H9 (cell line): ENCODE results near the gene TOR1A. TPM values are rescaled to one million over a fixed set of nuclear protein-coding genes. Genes with fewer than 3 reads are reported as not detected.

Experiments used
- DNase-seq: peaks from one replicate; pipeline ENCODE4 v3.0.0-alpha.2; 2017
- H2AFZ ChIP-seq: one replicate; pipeline ENCODE4 v1.6.1; 2013; ENCODE audit warnings: mild to moderate bottlenecking, low read length, control low read depth, moderate library complexity
- H2AK5ac ChIP-seq: 2 replicates; pipeline ENCODE4 v1.6.1; 2013; ENCODE audit warnings: low read length, control low read depth, mixed read lengths; ENCODE audit not compliant: insufficient read length
- H2BK120ac ChIP-seq: one replicate; pipeline ENCODE4 v1.6.1; 2013; ENCODE audit warnings: low read depth, mild to moderate bottlenecking, low read length, control low read depth, inconsistent platforms; ENCODE audit not compliant: poor library complexity, severe bottlenecking
- H2BK12ac ChIP-seq: 2 replicates; pipeline ENCODE4 v1.6.1; 2013; ENCODE audit warnings: low read length, control low read depth, mixed read lengths, low read depth; ENCODE audit not compliant: insufficient read length
- H2BK15ac ChIP-seq: 2 replicates; pipeline ENCODE4 v1.6.1; 2013; ENCODE audit warnings: low read depth, low read length, control low read depth
- H2BK20ac ChIP-seq: one replicate; pipeline ENCODE4 v1.6.1; 2013; ENCODE audit warnings: low read depth, mild to moderate bottlenecking, low read length, control low read depth, inconsistent platforms; ENCODE audit not compliant: poor library complexity, severe bottlenecking
- H2BK5ac ChIP-seq: 2 replicates; pipeline ENCODE4 v1.6.1; 2013; ENCODE audit warnings: low read length, control low read depth, mixed read lengths; ENCODE audit not compliant: insufficient read length
- H3K14ac ChIP-seq: 2 replicates; pipeline ENCODE4 v1.6.1; 2013; ENCODE audit warnings: low read length, control low read depth; ENCODE audit not compliant: insufficient read depth
- H3K18ac ChIP-seq: 2 replicates; pipeline ENCODE4 v1.6.1; 2013; ENCODE audit warnings: low read depth, mild to moderate bottlenecking, mixed read lengths, low read length, control low read depth; ENCODE audit not compliant: insufficient read length
- H3K23ac ChIP-seq: 2 replicates; pipeline ENCODE4 v1.6.1; 2013; ENCODE audit warnings: low read length, control low read depth, mixed read lengths, low read depth; ENCODE audit not compliant: insufficient read length
- H3K23me2 ChIP-seq: 2 replicates; pipeline ENCODE4 v1.6.1; 2013; ENCODE audit warnings: low read depth, mild to moderate bottlenecking, mixed read lengths, low read length, control low read depth; ENCODE audit not compliant: insufficient read length, poor library complexity, severe bottlenecking
- H3K27ac ChIP-seq: 2 replicates; pipeline ENCODE4 v1.5.1; 2013; ENCODE audit warnings: low read length, control low read depth, mixed read lengths, low read depth; ENCODE audit not compliant: insufficient read length
- H3K27me3 ChIP-seq: 2 replicates; pipeline ENCODE4 v1.6.1; 2013; ENCODE audit warnings: low read length, control low read depth, inconsistent platforms; ENCODE audit not compliant: insufficient read depth
- H3K4ac ChIP-seq: 2 replicates; pipeline ENCODE4 v1.6.1; 2013; ENCODE audit warnings: low read depth, mild to moderate bottlenecking, control low read depth, inconsistent platforms, low read length, moderate library complexity
- H3K4me1 ChIP-seq: 2 replicates; pipeline ENCODE4 v1.6.1; 2013; ENCODE audit warnings: low read length, control low read depth, inconsistent platforms; ENCODE audit not compliant: insufficient read depth
- H3K4me2 ChIP-seq: 2 replicates; pipeline ENCODE4 v1.6.1; 2013; ENCODE audit warnings: low read length, control low read depth, mixed read lengths; ENCODE audit not compliant: insufficient read length, insufficient read depth
- H3K56ac ChIP-seq: 2 replicates; pipeline ENCODE4 v1.6.1; 2013; ENCODE audit warnings: low read depth, mild to moderate bottlenecking, mixed read lengths, low read length, control low read depth; ENCODE audit not compliant: insufficient read length
- H3K79me1 ChIP-seq: 2 replicates; pipeline ENCODE4 v1.6.1; 2013; ENCODE audit warnings: low read depth, mild to moderate bottlenecking, moderate library complexity, low read length, control low read depth, inconsistent platforms; ENCODE audit not compliant: insufficient read depth, poor library complexity, severe bottlenecking
- H3K79me2 ChIP-seq: 2 replicates; pipeline ENCODE4 v1.6.1; 2013; ENCODE audit warnings: low read length, control low read depth, inconsistent platforms; ENCODE audit not compliant: insufficient read depth
- H3K9ac ChIP-seq: 2 replicates; pipeline ENCODE4 v1.6.1; 2013; ENCODE audit warnings: low read length, control low read depth, mixed read lengths; ENCODE audit not compliant: insufficient read length; ENCODE audit errors: extremely low read depth
- H3K9me3 ChIP-seq: one replicate; pipeline ENCODE4 v1.6.1; 2013; ENCODE audit warnings: low read depth, low read length, inconsistent platforms; ENCODE audit not compliant: control insufficient read depth
- H3T11ph ChIP-seq: one replicate; pipeline ENCODE4 v1.6.1; 2013; ENCODE audit warnings: mild to moderate bottlenecking, low read length, control low read depth, inconsistent platforms
- H4K20me1 ChIP-seq: one replicate; pipeline ENCODE4 v1.6.1; 2013; ENCODE audit not compliant: control insufficient read depth, insufficient read length, insufficient read depth
- H4K5ac ChIP-seq: 2 replicates; pipeline ENCODE4 v1.6.1; 2013; ENCODE audit warnings: low read depth, mild to moderate bottlenecking, mixed read lengths, low read length, control low read depth; ENCODE audit not compliant: insufficient read length
- H4K8ac ChIP-seq: replicated peaks from 2 replicates; pipeline ENCODE4 v1.6.1; 2013; ENCODE audit warnings: low read length, control low read depth, mixed read lengths, low read depth; ENCODE audit not compliant: insufficient read length
- H4K91ac ChIP-seq: 2 replicates; pipeline ENCODE4 v1.6.1; 2013; ENCODE audit warnings: low read depth, mild to moderate bottlenecking, moderate library complexity, mixed read lengths, low read length, control low read depth; ENCODE audit not compliant: insufficient read length
- H3K27ac Mint-ChIP-seq, 3 experiments: 2 replicates in 2 of 3; 3 replicates in 1 of 3; pipeline ENCODE4 v1.8.0; 2020 to 2021; ENCODE audit warnings: mixed read lengths in 3 of 3, mild to moderate bottlenecking in 1 of 3, moderate library complexity in 1 of 3
- H3K27me3 Mint-ChIP-seq: 2 replicates; pipeline ENCODE4 v1.8.0; 2021; ENCODE audit warnings: low read depth, mild to moderate bottlenecking, moderate library complexity, mixed read lengths
- H3K36me3 Mint-ChIP-seq, 3 experiments: 2 replicates in 2 of 3; 3 replicates in 1 of 3; pipeline ENCODE4 v1.8.0; 2020 to 2021; ENCODE audit warnings: low read depth in 3 of 3, mixed read lengths in 3 of 3; ENCODE audit not compliant: insufficient read depth in 1 of 3
- H3K4me1 Mint-ChIP-seq, 2 experiments: 2 replicates each; pipeline ENCODE4 v1.8.0; 2020; ENCODE audit warnings: mixed read lengths in 2 of 2
- H3K4me3 Mint-ChIP-seq, 2 experiments: 2 replicates in 1 of 2; 3 replicates in 1 of 2; pipeline ENCODE4 v1.8.0; 2020 to 2021; ENCODE audit warnings: mild to moderate bottlenecking in 2 of 2, mixed read lengths in 2 of 2, moderate library complexity in 1 of 2
- H3K9me3 Mint-ChIP-seq, 2 experiments: 2 replicates in 1 of 2; 3 replicates in 1 of 2; pipeline ENCODE4 v1.8.0; 2020; ENCODE audit warnings: mild to moderate bottlenecking in 2 of 2, mixed read lengths in 2 of 2, moderate library complexity in 1 of 2
- CTCF ChIP-seq: fragments of 200-600 bp; sonication (generic); conservative IDR thresholded peaks from 3 replicates; pipeline ENCODE4 v1.8.0; 2021; ENCODE audit warnings: antibody characterized with exemption, mild to moderate bottlenecking
- WGBS: extraction: QIAGEN DNeasy Blood & Tissue Kit; methylation state at CpG from one replicate; pipeline ENCODE4 v1.1.7; 2013; ENCODE audit warnings: missing lambda C conversion rate, low lambda C conversion rate, mixed read lengths; ENCODE audit not compliant: insufficient read length; ENCODE audit errors: extremely low coverage; 5-methylcytosine and 5-hydroxymethylcytosine counted together
- total RNA-seq: library from RNA; stranded (reverse); gene quantifications from 2 replicates; pipeline ENCODE4 v1.2.1, GENCODE V29; 2021

TOR1A gene
- total RNA-seq, 1 experiment from 2014 or later, result 60.1 TPM

- Histone ChIP-seq H2BK5ac (no peak overlapping the region), H4K5ac (no peak overlapping the region), H3K56ac (no peak overlapping the region), H3K23ac (no peak overlapping the region), H2BK20ac (no peak overlapping the region), H3K14ac (no peak overlapping the region), H4K8ac (no peak overlapping the region), H3K27ac (no peak overlapping the region), H4K91ac (no peak overlapping the region), H3K79me1 (no peaks in the 10 kb centered on the region), H4K20me1 (no peaks in the 10 kb centered on the region), H3K79me2 (no peaks in the 10 kb centered on the region; the same call in 1 of the 2 replicates), H3K4me1 (no peaks in the 10 kb centered on the region), H3K4ac (no peak overlapping the region), H3K23me2 (peaks cover 2% of the 10 kb centered on the region), H2AK5ac (no peak overlapping the region), H2BK120ac (no peak overlapping the region), H2BK15ac (no peak overlapping the region), H3K18ac (no peak overlapping the region), H2AFZ (no peak overlapping the region), H2BK12ac (no peak overlapping the region), H3K27me3 (no peaks in the 10 kb centered on the region), H3K4me2 (no peak overlapping the region), H3K9ac (no peak overlapping the region), H3K9me3 (no peaks in the 10 kb centered on the region), H3T11ph (no peak overlapping the region)
- no peaks in the 10 kb centered on the region for H3K9me3 Mint-ChIP-seq
- H3K4me1 Mint-ChIP-seq, result peaks cover under 1 to 1% of the 10 kb centered on the region in 2 experiments; a peak in 3 of 4 replicates
- no CpG with 5 or more reads among the region's 9 CpGs for WGBS
- no peaks in the 10 kb centered on the region for H3K27me3 Mint-ChIP-seq
- no peak overlapping the region for H3K4me3 Mint-ChIP-seq
- peaks cover 17 to 54% (median 45%) of the 10 kb centered on the region in 3 experiments; a peak in 6 of 7 replicates for H3K36me3 Mint-ChIP-seq
- H3K27ac Mint-ChIP-seq, result no peak overlapping the region
- no peak for TF ChIP-seq CTCF
- DNase-seq, result no peak
These were observed 4.1 kb upstream of the TOR1A start for GRCh38 chr9:129828051-129828450.
